ENCODE data around the gene PNMA6E. TPM values are rescaled to one million over a fixed set of nuclear protein-coding genes. Genes with fewer than 3 reads are reported as not detected.

PNMA6E gene
- polyA plus RNA-seq, 3 donors, result not detected

DNA sequence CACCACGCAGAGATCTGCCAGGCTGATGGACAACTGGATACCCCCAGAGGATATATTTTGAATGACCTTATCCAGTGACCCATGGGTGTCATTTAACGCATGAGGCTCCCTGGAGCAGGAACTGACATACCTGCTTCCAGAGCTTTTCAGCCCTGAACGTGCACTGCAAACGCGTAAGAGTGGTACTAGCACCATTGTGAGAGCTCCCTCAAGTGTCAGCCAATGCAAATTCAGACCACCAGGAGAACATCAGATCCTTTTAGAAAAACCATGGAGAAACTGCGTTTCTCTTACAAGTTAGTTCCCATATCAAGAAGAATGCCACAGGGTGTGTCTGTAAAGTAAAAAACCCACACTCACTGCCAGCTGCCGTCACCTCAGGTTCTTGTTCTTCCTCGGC lies 37.4 kb upstream of the PNMA6E start:
- DNase-seq (ENCODE audit: low read depth in 3 of 3, low spot score in 2 of 3), result no peak

DNA sequence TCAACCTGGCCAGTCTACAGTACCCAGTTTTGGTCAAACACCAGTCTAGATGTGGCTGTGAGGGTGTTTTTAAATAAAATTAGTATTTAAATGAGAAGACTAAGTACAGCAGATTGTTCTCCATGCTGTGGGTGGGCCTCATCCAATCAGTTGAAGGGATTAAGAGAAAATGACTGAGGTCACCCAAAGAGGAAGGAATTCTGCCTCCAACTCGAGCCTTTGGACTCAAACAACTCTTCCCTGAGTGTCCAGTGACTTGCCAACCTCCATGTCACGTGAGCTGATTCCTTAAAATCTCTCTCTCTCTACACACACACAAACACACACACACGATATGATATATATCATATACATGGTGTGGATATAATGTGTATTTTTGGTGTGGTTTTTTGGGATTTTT lies 34.7 kb upstream of the PNMA6E start:
- DNase-seq (ENCODE audit: low read depth in 3 of 3, low spot score in 2 of 3), result no peak

DNA sequence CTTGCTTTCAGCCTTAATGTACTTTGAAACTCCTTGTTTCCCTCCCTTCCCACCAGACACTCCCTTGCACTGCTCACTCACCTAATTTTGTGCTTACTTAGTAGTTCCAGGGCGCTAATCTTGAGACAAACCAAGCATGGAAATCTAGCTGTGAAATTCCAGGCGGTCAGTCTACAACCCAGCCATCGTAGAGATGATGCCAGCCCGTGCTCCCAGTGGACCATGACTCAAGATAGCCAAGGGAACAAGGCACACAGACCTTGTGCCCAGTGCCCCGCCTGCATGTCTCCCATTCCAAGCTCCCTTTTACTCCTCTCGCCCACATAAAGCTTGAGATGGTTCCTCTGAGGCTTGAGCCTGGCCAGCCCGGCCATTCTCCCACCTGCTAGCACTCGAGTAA lies 33.7 kb upstream of the PNMA6E start:
- no peak for DNase-seq (ENCODE audit: low read depth in 3 of 3, low spot score in 2 of 3)

DNA sequence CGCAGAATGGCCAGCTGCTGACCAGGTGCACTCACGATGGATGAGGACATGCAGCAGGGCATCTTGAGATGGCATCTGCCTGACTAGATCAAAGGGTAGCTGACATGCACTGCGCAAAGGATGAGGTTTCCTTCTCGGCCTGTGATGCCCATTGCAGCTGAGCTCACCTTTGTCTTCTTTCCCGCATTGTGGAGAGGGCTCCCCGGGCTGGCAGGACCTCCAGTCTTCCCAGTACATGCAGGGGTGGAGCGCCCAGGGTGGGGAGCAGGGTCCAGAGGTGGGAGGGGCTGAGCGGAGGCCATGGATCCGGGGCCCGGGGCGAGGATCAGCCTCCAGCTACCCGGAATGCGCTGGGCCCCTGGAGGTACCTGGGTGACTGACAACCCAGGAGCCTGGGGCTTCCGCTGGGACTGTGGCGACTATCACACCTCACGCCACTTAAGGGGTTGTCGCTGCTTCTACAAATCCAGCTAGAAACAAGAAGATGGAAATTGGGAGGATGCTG lies 32.7 kb upstream of the PNMA6E start:
- no peak for DNase-seq (ENCODE audit: low read depth in 3 of 3, low spot score in 2 of 3)

DNA sequence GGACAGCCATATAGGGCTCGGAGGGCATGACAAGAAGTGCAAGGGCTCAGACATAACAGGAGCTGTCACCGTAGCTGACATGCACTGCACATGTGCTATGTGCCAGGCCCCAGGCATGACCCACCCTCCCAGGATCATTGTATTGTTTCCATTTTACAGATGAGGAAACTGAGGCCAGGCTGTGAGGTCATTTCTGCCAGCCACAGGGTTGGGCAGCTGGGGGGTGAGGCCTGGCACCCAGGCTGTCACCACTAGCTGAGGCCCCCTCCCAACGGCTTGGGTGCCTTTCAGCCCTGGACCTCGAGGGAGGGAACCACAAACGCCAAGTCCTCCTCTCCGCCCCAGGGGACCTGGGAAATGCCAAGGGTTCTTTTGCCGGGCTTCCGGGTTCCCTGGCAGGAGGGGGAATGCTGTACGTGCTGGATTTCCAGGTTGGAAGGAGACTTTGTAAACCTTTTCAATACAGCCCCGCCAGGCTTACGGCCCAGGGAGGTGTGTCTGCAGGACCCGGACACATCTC lies 32.1 kb upstream of the PNMA6E start:
- no peak for DNase-seq (ENCODE audit: low read depth in 3 of 3, low spot score in 2 of 3)

DNA sequence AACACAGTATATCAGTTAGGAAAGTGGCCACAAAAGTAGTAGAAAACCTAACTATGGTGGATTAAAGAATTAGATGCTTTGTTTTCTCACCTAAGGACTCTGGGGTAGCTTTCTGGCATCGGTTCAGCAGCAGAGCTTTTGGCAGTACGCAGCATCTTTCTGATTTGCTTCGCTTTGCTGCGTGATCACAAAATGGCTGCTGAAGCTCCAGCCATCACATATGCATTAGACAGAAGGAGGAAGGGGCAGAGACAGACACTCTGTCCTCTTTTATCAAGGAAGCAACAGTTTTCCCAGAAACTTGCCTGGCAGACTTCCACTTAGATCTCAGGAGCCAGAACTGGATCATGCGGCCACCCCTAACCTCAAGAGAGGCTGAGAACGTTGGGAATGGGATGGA lies 29.6 kb upstream of the PNMA6E start:
- no peak for DNase-seq (ENCODE audit: low read depth in 3 of 3, low spot score in 2 of 3)

DNA sequence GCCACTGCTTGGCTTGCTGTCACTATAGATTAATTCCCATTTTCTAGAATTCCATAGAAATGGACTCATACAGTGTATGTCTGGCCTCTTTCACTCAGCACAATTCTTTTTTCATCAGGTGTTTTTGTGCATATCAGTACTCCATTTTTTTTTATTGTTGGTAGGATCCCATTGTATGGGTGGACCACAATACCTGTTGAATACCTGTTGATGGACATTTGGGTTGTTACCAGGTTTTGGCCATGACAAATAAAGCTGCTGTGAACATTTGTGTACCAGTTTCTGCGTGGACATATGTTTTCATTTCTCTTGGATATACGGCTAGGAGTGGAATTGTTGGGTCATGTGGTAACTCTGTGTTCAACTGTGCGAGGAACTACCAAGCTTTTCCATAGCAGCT lies 25.1 kb upstream of the PNMA6E start:
- DNase-seq (ENCODE audit: low read depth in 3 of 3, low spot score in 2 of 3), result no peak

DNA sequence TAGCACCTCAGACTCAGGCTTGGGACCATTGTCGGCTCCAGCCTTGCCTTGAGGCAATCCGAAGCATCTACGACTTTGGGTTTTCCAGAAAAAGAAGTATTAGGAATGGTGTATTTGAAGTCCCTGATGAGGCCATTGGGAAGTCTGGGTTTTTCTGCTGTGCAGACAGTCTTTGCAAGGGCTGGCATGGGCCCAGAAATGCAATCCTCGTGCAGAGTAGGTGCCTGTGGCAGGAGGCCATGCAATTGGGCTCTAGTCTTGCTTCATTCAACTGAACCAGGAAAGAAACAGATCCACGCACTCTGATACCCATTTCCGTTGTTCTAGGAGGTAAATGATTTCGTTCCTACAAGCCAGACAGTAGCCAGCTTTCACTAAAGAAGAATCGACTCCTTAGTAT lies 22.5 kb upstream of the PNMA6E start:
- no peak for DNase-seq (ENCODE audit: low read depth in 3 of 3, low spot score in 2 of 3)

DNA sequence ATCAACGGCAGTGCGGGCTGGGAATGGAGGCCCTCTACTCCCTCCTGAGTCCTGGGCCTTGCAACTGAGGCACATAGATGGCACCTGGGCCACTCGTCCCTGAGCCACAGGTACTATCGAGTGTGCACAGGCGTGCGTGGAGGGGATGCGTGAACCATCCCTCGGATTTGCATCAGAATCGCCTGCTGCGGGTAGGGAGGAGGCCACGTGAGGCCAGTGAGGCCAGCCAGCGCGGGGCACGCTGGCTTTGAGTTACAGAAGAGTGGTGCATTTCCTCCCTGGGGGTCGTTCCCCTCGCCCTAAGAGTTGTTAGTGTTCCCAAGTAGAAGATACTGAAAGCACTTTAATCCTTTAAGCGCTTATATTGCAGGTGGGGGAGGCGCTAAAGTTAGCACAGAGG lies 20.7 kb upstream of the PNMA6E start:
- DNase-seq (ENCODE audit: low read depth in 3 of 3, low spot score in 2 of 3), result no peak

DNA sequence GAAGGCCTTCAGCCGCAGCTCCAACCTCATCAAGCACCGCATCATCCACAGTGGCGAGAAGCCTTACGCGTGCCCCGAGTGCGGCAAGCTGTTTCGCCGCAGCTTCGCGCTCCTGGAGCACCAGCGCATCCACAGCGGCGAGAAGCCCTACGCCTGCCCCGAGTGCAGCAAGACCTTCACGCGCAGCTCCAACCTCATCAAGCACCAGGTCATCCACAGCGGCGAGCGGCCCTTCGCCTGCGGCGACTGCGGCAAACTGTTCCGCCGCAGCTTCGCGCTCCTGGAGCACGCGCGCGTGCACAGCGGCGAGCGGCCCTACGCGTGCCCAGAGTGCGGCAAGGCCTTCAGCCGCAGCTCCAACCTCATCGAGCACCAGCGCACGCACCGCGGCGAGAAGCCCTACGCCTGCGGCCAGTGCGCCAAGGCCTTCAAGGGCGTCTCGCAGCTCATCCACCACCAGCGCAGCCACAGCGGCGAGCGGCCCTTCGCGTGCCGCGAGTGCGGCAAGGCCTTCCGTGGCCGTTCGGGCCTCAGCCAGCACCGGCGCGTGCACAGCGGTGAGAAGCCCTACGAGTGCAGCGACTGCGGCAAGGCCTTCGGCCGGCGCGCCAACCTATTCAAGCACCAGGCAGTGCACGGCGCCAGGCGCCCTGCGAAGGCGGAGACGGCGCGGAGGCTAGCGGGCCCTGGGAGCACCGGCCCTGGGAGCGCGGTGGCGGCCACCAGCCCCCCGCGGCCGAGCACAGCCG lies 19.9 kb upstream of the PNMA6E start:
- DNase-seq (ENCODE audit: low read depth in 3 of 3, low spot score in 2 of 3), result no peak

DNA sequence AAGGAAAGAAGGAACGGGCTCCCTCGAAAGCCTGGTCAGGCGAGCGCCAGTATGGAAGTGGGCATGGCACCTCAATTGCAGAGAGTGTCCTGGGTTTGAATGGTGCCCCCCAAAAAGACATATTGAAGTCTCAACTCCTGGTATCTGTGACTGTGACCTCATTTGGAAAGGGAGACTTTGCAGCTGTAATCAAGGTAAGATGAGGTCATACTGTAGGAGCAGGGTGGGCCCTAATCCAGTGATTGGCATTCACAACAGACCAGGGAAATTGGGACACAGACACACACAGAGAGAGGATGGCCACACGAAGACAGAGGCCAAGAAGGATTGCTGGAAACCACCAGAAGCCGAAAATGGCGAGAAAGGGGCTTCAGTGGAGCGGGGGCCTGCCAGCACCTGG lies 16.5 kb upstream of the PNMA6E start:
- DNase-seq (ENCODE audit: low read depth in 3 of 3, low spot score in 2 of 3), result no peak

DNA sequence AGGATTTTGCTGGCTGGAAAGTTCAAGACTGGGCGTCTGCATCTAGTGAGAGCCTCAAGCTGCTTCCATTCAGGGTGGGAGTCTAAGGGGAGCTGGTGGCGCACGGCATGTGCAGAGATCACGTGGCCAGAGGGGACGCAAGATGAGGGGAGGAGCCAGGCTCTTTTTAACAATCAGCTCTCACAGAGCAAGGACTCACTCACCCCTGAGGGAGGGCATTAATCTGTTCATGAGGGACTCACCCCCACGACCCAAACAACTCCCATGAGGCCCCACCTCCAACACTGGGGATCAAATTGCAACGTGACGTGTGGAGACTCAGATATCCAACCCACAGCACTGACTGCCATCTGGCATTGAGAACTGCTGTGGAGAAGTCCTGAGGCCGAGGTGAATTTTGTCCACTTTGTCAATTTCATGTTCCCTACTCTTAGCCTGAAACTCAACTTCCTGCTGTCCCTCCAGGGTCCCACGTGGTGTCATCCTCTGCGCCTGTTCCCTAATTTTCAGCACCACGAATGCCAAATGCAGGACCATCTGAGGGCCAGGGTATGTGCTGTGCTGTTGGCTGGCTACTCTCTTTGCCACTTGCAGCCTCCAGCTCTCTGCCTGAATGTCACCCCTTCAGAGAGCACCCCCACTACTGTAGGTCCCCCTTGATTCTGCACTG lies 15.8 kb upstream of the PNMA6E start:
- DNase-seq (ENCODE audit: low read depth in 3 of 3, low spot score in 2 of 3), result no peak

DNA sequence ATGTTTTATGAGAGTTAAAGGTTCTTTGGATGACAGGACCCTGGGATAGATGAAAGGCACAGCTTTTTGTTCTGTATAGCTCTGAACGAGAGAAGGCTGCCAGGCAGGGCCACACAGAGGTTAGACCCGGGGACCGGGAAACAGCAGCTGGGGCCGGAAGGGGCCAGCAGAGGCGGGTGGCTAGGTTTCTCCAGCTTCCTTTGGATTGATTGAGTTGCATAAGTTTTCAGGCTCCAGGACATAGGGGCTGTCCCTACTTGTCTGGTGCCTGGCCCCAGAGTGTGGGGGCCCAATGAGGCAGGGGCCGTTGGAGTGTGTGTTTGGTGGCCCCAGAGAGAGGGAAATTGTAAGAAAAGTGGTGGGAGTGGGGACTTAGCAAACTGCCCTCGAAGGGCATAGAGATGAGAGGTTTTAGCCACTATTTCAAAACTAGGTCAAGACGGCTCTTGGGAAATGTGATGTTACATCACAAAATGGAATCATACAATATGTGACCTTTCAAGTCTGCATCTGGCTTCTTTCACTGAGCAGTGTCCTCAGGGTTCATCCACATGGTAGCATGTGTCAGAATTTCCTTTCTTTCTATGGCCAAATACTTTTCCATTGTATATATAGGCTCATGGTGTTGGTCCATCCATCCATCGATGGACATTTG lies 13.8 kb upstream of the PNMA6E start:
- no peak for DNase-seq (ENCODE audit: low read depth in 3 of 3, low spot score in 2 of 3)

DNA sequence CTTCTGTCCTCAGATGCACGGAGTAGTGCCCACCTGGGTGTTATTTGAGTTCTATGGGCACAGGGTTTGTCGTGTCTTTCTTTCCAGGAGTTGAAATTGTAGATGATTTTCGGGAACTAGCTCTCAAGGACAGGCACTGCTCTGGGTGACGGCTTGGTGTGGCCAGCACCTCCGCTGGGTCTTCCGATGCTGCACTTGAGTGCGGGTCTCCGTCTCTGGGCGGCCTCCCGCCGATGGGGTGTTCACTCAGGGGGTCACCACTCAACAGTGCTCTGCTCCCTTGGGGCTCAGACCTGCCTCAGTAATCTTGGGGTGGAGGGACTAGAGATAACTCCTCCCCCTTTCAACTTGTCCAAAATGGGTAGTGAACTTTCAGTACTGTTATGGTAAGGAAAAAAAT lies 12.6 kb upstream of the PNMA6E start:
- no peak for DNase-seq (ENCODE audit: low read depth in 3 of 3, low spot score in 2 of 3)

DNA sequence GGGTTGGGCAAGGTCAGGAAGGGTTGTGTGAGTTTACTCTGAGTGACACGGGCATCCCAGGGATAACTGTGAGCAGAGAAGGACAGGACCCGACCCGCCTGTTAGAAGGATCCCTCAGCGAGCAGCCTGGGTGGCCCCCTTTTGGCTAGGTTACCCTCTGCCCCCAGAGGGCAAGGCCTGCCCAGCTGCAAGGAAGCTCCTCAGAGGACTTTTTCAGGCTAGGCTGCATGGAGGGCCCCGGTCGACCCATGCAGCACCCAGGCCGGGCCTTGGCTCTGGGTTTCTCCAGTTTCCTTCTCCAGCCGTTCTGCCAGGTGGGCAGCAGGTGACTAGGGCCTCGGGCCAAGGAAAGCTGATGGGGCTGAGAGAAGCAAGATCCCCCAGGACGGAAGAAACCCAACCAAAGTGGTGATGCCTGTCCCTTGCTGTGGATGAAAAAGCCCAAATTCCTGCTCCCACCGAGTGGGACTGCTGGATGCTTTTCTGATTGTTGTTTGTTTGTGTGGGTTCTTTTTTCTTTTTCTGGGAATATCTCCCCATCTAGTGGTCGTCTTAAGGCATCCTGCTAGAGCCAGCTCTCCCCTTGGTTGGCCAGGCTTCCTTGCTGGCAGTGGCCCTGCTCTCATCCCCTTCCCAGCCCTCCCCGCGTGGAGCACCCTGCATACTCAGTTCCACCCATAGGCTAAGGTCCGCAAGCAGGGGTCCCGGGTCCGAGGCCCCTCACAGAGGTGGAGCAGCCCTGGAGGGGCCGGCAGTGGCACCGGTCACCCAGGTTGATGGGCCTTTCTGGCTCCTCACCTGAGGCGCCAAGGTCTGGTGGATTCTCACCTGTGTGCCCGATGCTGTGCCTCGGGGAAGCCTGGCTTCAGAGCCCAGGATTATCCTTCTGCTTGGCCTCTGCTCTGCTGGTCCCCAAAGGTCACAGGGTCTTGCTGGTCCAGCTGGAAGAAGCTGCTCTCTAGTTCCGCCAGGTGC lies 11.9 kb upstream of the PNMA6E start:
- no peak for DNase-seq (ENCODE audit: low read depth in 3 of 3, low spot score in 2 of 3)

DNA sequence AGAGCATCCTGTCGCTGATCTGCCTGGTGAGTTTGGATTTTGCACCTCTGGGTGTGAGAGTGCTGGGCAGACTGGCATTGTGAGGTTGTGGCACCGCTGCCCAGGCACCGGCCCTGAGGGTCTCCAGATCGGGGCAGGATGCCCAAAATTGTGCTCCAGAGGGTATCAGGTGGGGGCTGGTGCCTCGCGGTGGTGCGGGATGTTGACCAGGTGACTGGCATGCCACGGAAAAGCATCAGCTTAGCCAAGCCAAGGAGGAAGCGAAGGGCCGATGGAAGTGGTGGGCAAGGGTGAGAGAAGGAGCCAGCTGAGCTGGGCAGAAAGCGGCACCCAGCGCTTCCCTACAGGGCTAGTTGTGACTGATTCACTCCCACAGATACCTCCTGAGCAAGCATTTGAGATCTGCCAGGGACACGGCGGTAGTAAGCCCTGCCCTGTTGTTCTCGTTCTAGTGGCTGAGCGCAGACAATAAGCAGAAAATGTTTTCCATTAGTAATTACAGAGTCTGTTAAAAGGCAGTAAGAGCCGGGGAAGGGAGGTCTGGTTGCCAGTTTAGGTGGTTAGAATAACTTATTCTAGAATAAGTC lies 10.9 kb upstream of the PNMA6E start:
- no peak for DNase-seq (ENCODE audit: low read depth in 3 of 3, low spot score in 2 of 3)

DNA sequence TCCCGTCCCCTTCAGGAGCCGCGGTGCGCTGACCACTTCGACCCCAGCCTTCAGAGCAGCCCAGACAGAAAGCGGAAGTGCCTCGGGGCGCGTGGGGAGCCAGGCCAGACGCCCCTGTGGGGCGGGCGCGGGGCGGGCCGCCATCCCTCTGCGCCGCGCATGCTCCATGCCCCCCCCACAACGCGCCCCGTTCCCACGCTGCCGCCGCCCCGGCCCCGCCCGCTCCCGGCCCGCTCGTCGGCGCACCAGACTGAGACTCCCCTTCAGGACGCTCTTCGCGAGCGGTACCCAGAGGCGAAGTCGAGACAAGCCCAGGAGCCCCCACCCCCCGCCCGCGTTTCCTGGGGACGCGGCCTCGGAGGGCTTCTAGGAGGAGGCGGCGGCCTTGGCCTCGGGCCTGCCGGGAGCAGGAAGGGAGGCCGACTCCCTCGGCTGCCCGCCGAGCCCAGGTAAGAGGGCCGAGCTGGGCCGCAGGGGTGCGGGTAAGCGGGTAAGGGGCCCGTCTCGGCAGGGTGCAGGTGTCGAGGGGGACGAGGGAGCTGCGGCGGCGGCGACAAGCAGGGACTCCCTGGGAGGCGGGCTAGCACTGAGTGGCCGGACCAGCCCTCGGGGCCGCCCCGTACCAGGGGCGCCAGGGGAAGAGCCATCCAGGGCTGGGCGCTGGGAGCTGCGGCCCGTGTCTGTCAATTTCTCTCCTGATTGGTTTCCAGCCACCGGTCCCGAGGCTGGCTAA lies 10.3 kb upstream of the PNMA6E start, which contains the start of gene ZFP92:
Gene ZFP92, plus strand, starts transcription at position 218 of the 733 bp plus-strand sequence. CDS start 6,851 bp downstream, outside the sequence.
- DNase-seq (ENCODE audit: low read depth in 3 of 3, low spot score in 2 of 3), result no peak

DNA sequence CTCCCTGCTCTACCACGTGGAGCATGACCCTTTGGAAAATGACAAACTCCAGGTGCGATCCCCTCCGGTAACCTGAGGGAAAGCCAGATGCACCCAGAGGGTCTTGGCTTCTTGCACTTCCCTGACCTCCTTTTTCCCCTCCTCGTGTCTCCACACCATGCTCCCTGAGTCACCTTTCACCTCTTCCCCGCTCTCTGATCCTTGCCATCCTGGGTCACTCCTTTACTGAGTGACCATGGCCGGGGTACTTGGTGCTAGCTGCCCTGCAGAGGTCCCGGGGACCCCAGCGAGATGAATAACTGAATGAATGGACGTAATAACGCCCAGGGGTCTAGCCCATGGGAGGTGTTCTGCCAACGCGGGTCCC lies 9.7 kb upstream of the PNMA6E start:
- no peak for DNase-seq (ENCODE audit: low read depth in 3 of 3, low spot score in 2 of 3)

DNA sequence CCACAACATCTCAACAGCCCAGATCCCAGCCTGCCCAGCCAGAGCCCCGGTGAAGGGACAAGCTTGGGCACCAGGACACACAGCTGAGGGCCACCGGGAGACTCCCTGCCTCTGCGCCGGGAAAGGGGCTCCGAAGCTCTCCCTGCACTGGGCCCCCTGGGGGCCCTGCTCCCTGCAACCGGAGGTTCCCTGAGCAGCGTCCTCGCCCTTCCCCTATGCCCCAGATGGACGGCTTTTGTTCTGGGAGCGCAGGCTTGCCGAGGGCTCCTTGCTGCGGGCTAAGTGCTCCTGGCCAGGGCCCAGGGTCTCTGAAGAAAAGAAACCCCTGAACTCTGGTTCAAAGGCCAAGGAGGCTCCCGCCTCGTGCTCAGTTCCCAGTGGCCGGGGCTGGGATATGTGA lies 9.2 kb upstream of the PNMA6E start:
- no peak for DNase-seq (ENCODE audit: low read depth in 3 of 3, low spot score in 2 of 3)
